Endothelial cell of umbilical vein (primary cell): ENCODE data around the gene CHAC1. TPM values are rescaled to one million over a fixed set of nuclear protein-coding genes. Genes with fewer than 3 reads are reported as not detected.

ENCODE experiments used
- BruUV-seq: library from RNA; stranded (reverse); fragments of 400-500 nt; replicated peaks from 2 replicates; lab custom pipeline; 2021; lab: Mats Ljungman, UMichigan
- CTCF ChIA-PET: fragments of 300-600, 350-600 bp; sonication (Branson Sonifier 250); formaldehyde crosslinking; loops from one replicate; lab custom pipeline; 2021; ENCODE audit warnings: antibody characterized with exemption, inconsistent platforms; lab: Charles Lee
- POLR2A ChIA-PET: fragments of 300-600, 350-600 bp; sonication (Branson Sonifier 250); formaldehyde crosslinking; loops from one replicate; lab custom pipeline; 2021; ENCODE audit warnings: antibody characterized with exemption, inconsistent platforms; lab: Charles Lee
- DNase-seq: peaks from one replicate; pipeline ENCODE4 v3.0.0-alpha.2; 2011; ENCODE audit warnings: low read depth, low spot score
- FAIRE-seq: peaks from 2 replicates; lab custom pipeline; 2011; peaks lifted over from hg19 to GRCh38; lab: Jason Lieb, UNC
- H2AFZ ChIP-seq: 2 replicates; pipeline ENCODE4 v1.6.0; 2012; ENCODE audit warnings: low read depth, low read length, control low read depth, inconsistent platforms
- H3K27ac ChIP-seq: 2 replicates; pipeline ENCODE4 v1.5.1; 2011; ENCODE audit warnings: low read depth, mild to moderate bottlenecking, control low read depth, low read length, moderate library complexity; ENCODE audit not compliant: insufficient read depth
- H3K27me3 ChIP-seq, 2 experiments: 2 replicates each; pipeline versions ENCODE4 v1.6.0 to v1.6.1; 2011; ENCODE audit warnings: low read length in 2 of 2, mixed read lengths in 1 of 2; ENCODE audit not compliant: control insufficient read depth in 2 of 2, insufficient read depth in 2 of 2
- H3K36me3 ChIP-seq, 2 experiments: 2 replicates in 1 of 2; 3 replicates in 1 of 2; pipeline ENCODE4 v1.5.1; 2011; ENCODE audit warnings: low read length in 2 of 2, mild to moderate bottlenecking in 1 of 2, moderate library complexity in 1 of 2; ENCODE audit not compliant: control insufficient read depth in 2 of 2, insufficient read depth in 2 of 2; ENCODE audit errors: extremely low read depth in 1 of 2
- H3K4me1 ChIP-seq: 3 replicates; pipeline ENCODE4 v1.5.1; 2011; ENCODE audit warnings: mild to moderate bottlenecking, low read length; ENCODE audit not compliant: control insufficient read depth, insufficient read depth; ENCODE audit errors: extremely low read depth
- H3K4me2 ChIP-seq: 2 replicates; pipeline ENCODE4 v1.6.1; 2011; ENCODE audit warnings: low read length, control low read depth, mixed read lengths; ENCODE audit not compliant: insufficient read depth
- H3K4me3 ChIP-seq, 3 experiments: fragments of 200-600 bp in 1 of 3; sonication (generic), shearing (Covaris generic) in 1 of 3; replicated peaks in 1 of 3; 2 replicates each; pipeline ENCODE4 v1.5.1; 2011 to 2016; ENCODE audit warnings: control low read depth in 3 of 3, low read length in 3 of 3, mild to moderate bottlenecking in 2 of 3, inconsistent platforms in 1 of 3, low read depth in 1 of 3, moderate library complexity in 1 of 3; ENCODE audit not compliant: insufficient read depth in 1 of 3
- H3K79me2 ChIP-seq: 2 replicates; pipeline ENCODE4 v1.6.0; 2012; ENCODE audit warnings: low read length, inconsistent platforms; ENCODE audit not compliant: control insufficient read depth, insufficient read depth
- H3K9ac ChIP-seq: replicated peaks from 2 replicates; pipeline ENCODE3; 2011; ENCODE audit warnings: low read length, control low read depth; ENCODE audit not compliant: insufficient read depth; ENCODE audit errors: extremely low read depth
- H3K9me1 ChIP-seq: replicated peaks from 3 replicates; pipeline ENCODE4 v1.6.0; 2011; ENCODE audit warnings: mild to moderate bottlenecking, low read length; ENCODE audit not compliant: control insufficient read depth, insufficient read depth; ENCODE audit errors: extremely low read depth
- H3K9me3 ChIP-seq: replicated peaks from 2 replicates; pipeline ENCODE4 v1.5.1; 2012; ENCODE audit warnings: low read length, inconsistent platforms; ENCODE audit not compliant: control insufficient read depth, insufficient read depth
- H4K20me1 ChIP-seq: replicated peaks from 2 replicates; pipeline ENCODE3; 2011; ENCODE audit warnings: mild to moderate bottlenecking, low read length; ENCODE audit not compliant: control insufficient read depth, insufficient read depth; ENCODE audit errors: extremely low read depth
- CTCF ChIP-seq, 2 donors: IDR thresholded peaks; 1 replicate in 1 of 2; 2 replicates in 1 of 2; pipeline ENCODE4 v1.5.1; 2011; ENCODE audit warnings: low read length in 2 of 2, mild to moderate bottlenecking in 2 of 2, moderate library complexity in 2 of 2, control low read depth in 1 of 2, inconsistent platforms in 1 of 2, low read depth in 1 of 2; ENCODE audit not compliant: insufficient read depth in 1 of 2; ENCODE audit errors: extremely low read depth in 1 of 2
- EZH2 ChIP-seq: IDR thresholded peaks from 2 replicates; pipeline ENCODE4 v1.6.1; 2012; ENCODE audit warnings: borderline replicate concordance, low read depth, mild to moderate bottlenecking, moderate library complexity, low read length, inconsistent platforms; ENCODE audit not compliant: severe bottlenecking
- FOS ChIP-seq: IDR thresholded peaks from 2 replicates; pipeline ENCODE4 v1.6.1; 2011; ENCODE audit warnings: mild to moderate bottlenecking, low read length, moderate library complexity, borderline replicate concordance; ENCODE audit not compliant: insufficient read depth
- GATA2 ChIP-seq: IDR thresholded peaks from 2 replicates; pipeline ENCODE4 v1.7.0; 2011; ENCODE audit warnings: low read depth, mild to moderate bottlenecking, moderate library complexity, mixed read lengths, low read length; ENCODE audit not compliant: insufficient read length, insufficient read depth
- JUN ChIP-seq: IDR thresholded peaks from 2 replicates; pipeline ENCODE4 v1.6.1; 2011; ENCODE audit warnings: borderline replicate concordance, low read depth; ENCODE audit not compliant: insufficient read length, insufficient read depth
- MAX ChIP-seq: IDR thresholded peaks from 2 replicates; pipeline ENCODE4 v1.6.1; 2011; ENCODE audit not compliant: insufficient read depth, insufficient read length
- MYC ChIP-seq: IDR thresholded peaks from one replicate; pipeline ENCODE4 v1.6.1; 2011; ENCODE audit warnings: mild to moderate bottlenecking, low read depth, low read length
- POLR2AphosphoS5 ChIP-seq: IDR thresholded peaks from 2 replicates; pipeline ENCODE4 v1.6.1; 2012; ENCODE audit warnings: low read depth, mild to moderate bottlenecking, control low read depth, low read length, moderate library complexity; ENCODE audit not compliant: insufficient read depth
- dilution Hi-C: fragments of 300-500 bp; cut with MboI; formaldehyde crosslinking; loops from one replicate; pipeline ENCODE4 v1.15.0; 2019; ENCODE audit warnings: low sequenced_read_pairs; ENCODE audit not compliant: extremely low pct_ligation_motif_present
- intact Hi-C: fragments of 100-400 bp; cut with micrococcal nuclease; formaldehyde crosslinking; loops from one replicate; pipeline ENCODE4 v1.10.0; 2022
- polyA plus RNA-seq, 4 experiments: library from polyadenylated mRNA; depleted of rRNA in 3 of 4; stranded (reverse) in 3 of 4; unstranded in 1 of 4; fragments of >200 nt; gene quantifications; 2 replicates each; pipeline versions ENCODE4 v1.2.1 to v1.2.3, GENCODE V29; 2011 to 2012; ENCODE audit warnings: missing spikeins in 1 of 4
- total RNA-seq: library from RNA; stranded (reverse); gene quantifications from 2 replicates; pipeline ENCODE4 v1.2.3, GENCODE V29; 2021

CHAC1 gene
- total and polyA plus RNA-seq, 2 donors (not counting 3 experiments of a cell fraction or from before 2014, with no cell fraction given): 4.6 to 25.7 TPM

- no peaks in the 10 kb centered on the region for H3K9me1 ChIP-seq
- CTCF ChIA-PET: interaction anchor here (1.4 to 9.3 kb wide), 8 partner anchors 11 to 66 kb away, joined by 3 to 101 read pairs (median 20); no protein-coding TSS in a partner anchor
- TSS peak; percentile 75 for BruUV-seq
- peak overlapping the region; percentile 71 for H3K9ac ChIP-seq
- H3K27me3 ChIP-seq: no peaks in the 10 kb centered on the region
- no peaks in the 10 kb centered on the region for H3K9me3 ChIP-seq
- no peaks in the 10 kb centered on the region for H3K79me2 ChIP-seq
- peaks cover 0 to 2% of the 10 kb centered on the region in 2 experiments for H3K36me3 ChIP-seq
- H3K4me1 ChIP-seq: peaks cover 10% of the 10 kb centered on the region
- dilution Hi-C loops: no loop called here
- POLR2A ChIA-PET: interaction anchor here (1.0 to 1.7 kb wide), 4 partner anchors 11 to 59 kb away, joined by 3 to 19 read pairs (median 4); no protein-coding TSS in a partner anchor
- TF ChIP-seq FOS: no peak
- no peak for TF ChIP-seq POLR2AphosphoS5
- TF ChIP-seq CTCF (IDR thresholded peaks at IDR 0.05; ENCODE audit: extremely low read depth in 1 of 2, insufficient read depth in 1 of 2, low read depth in 1 of 2, low read length in 2 of 2): no peak
- no peak for TF ChIP-seq GATA2
- no peak for TF ChIP-seq EZH2
- no peak for TF ChIP-seq MAX
- TF ChIP-seq JUN: no peak
- no peak for TF ChIP-seq MYC
- no peak for DNase-seq
- H3K27ac ChIP-seq: peak overlapping the region; percentile 61
- intact Hi-C loops: loop anchor here (2.0 kb wide), 1 partner anchor 30 kb away; no protein-coding TSS in a partner anchor
- no peak for FAIRE-seq
- H3K4me3 ChIP-seq: peak overlapping the region; percentile 7 to 90 (median 37)
- no peaks in the 10 kb centered on the region for H4K20me1 ChIP-seq
- H3K4me2 ChIP-seq: peak overlapping the region; percentile 25
- H2AFZ ChIP-seq: peak overlapping the region; percentile 55
Observed at GRCh38 chr15:40952301-40952900, 870 bp upstream of the CHAC1 start.
